Mucosa of descending colon (tissue), 3 donors: ENCODE measurements around the gene FLRT3. TPM values are rescaled to one million over a fixed set of nuclear protein-coding genes. Genes with fewer than 3 reads are reported as not detected.

ENCODE experiments used
- ATAC-seq: fragments of 200-7000 bp; cut with Tn5 transposase; one replicate; pipeline ENCODE4 v1.9.1; 2020; ENCODE audit warnings: mild to moderate bottlenecking, moderate library complexity
- DNase-seq, 3 donors: peaks; one replicate each; pipeline ENCODE4 v3.0.0-alpha.2; 2020
- H3K36me3 ChIP-seq: fragments of 200-600 bp; one replicate; pipeline ENCODE4 v1.8.0; 2021; ENCODE audit warnings: low read depth, mild to moderate bottlenecking
- H3K4me1 ChIP-seq: fragments of 200-600 bp; one replicate; pipeline ENCODE4 v1.8.0; 2021; ENCODE audit warnings: low read depth, mild to moderate bottlenecking
- H3K4me3 ChIP-seq: fragments of 200-600 bp; one replicate; pipeline ENCODE4 v1.8.0; 2021; ENCODE audit warnings: mild to moderate bottlenecking
- H3K9me3 ChIP-seq: fragments of 200-600 bp; one replicate; pipeline ENCODE4 v1.8.0; 2021; ENCODE audit warnings: mild to moderate bottlenecking
- CTCF ChIP-seq: fragments of 200-600 bp; IDR thresholded peaks from one replicate; pipeline ENCODE4 v1.8.0; 2022; ENCODE audit warnings: antibody characterized with exemption, mild to moderate bottlenecking
- intact Hi-C, 2 donors: fragments of 100-400 bp; cut with DNase I in 1 of 2; cut with micrococcal nuclease in 1 of 2; formaldehyde crosslinking; loops; one replicate each; pipeline versions ENCODE4 v1.11.0 to v1.11.1; 2022; cut with DNase I, micrococcal nuclease
- total RNA-seq, 3 donors: library from RNA; stranded (reverse); fragmentation: NEBNext Ultra II Directional in 2 of 3; extraction: Animal tissue kit (Norgen Biotek cat#: 25700) in 2 of 3; gene quantifications; one replicate each; pipeline versions ENCODE4 v1.2.1 to v1.2.4, GENCODE V29; 2021 to 2023
- donor health status: DM: no; HTN: no; CAD: no; lungs with moderate emphysema.
- donor health status: DM: no; HTN: no; CAD: no.
- donor health status: DM: no; HTN: yes; CAD: no.

FLRT3 gene
- total RNA-seq, 3 donors from 2014 or later = 2.7 to 8.6 (median 3.2) TPM

GRCh38 chr20:14335052-14335451 is 2.4 kb downstream of the FLRT3 start:
- intact Hi-C loops = no loop called here
- Histone ChIP-seq H3K4me1 (no peaks in the 10 kb centered on the region), H3K4me3 (no peak overlapping the region), H3K36me3 (no peaks in the 10 kb centered on the region), H3K9me3 (no peaks in the 10 kb centered on the region)
- DNase-seq (no peak), ATAC-seq (no peak)
- TF ChIP-seq CTCF = no peak

GRCh38 chr20:14334306-14334930 is 3.0 kb downstream of the FLRT3 start:
- ATAC-seq (no peak), DNase-seq (peak in 1 of 3 donors; percentile 16)
- no peak for TF ChIP-seq CTCF
- no peaks in the 10 kb centered on the region for H3K9me3 ChIP-seq
- no peaks in the 10 kb centered on the region for H3K4me1 ChIP-seq
- intact Hi-C loops = no loop called here
- no peak overlapping the region for H3K4me3 ChIP-seq
- no peaks in the 10 kb centered on the region for H3K36me3 ChIP-seq

- intact Hi-C loops = no loop called here
- ATAC-seq (no peak), DNase-seq (no peak)
- Histone ChIP-seq H3K9me3 (no peaks in the 10 kb centered on the region), H3K4me1 (no peaks in the 10 kb centered on the region), H3K4me3 (no peak overlapping the region), H3K36me3 (no peaks in the 10 kb centered on the region)
- TF ChIP-seq CTCF = no peak
Measured at GRCh38 chr20:14333721-14334120, 3.7 kb downstream of the FLRT3 start.

GRCh38 chr20:14332866-14333265 is 4.5 kb downstream of the FLRT3 start:
- TF ChIP-seq CTCF = no peak
- Histone ChIP-seq H3K36me3 (no peaks in the 10 kb centered on the region), H3K4me1 (no peaks in the 10 kb centered on the region), H3K9me3 (no peaks in the 10 kb centered on the region), H3K4me3 (no peak overlapping the region)
- no peak for ATAC-seq
- intact Hi-C loops = no loop called here
- no peak for DNase-seq

- intact Hi-C loops = no loop called here
- Histone ChIP-seq H3K9me3 (no peaks in the 10 kb centered on the region), H3K36me3 (no peaks in the 10 kb centered on the region), H3K4me1 (no peaks in the 10 kb centered on the region), H3K4me3 (no peak overlapping the region)
- DNase-seq = no peak
- TF ChIP-seq CTCF = no peak
- no peak for ATAC-seq
Measured at GRCh38 chr20:14331646-14332045, 5.8 kb downstream of the FLRT3 start.

- no peak for ATAC-seq
Measured at GRCh38 chr20:14319704-14320103, 17.7 kb downstream of the FLRT3 start.

More at GRCh38 chr20:14319704-14320103, 17.7 kb downstream of the FLRT3 start:
- no peaks in the 10 kb centered on the region for H3K36me3 ChIP-seq
- no peaks in the 10 kb centered on the region for H3K4me1 ChIP-seq
- intact Hi-C loops = no loop called here
- no peak overlapping the region for H3K4me3 ChIP-seq
- no peak for TF ChIP-seq CTCF
- no peaks in the 10 kb centered on the region for H3K9me3 ChIP-seq
- no peak for DNase-seq
